ENCODE measurements around the gene CD2. TPM values are rescaled to one million over a fixed set of nuclear protein-coding genes. Genes with fewer than 3 reads are reported as not detected.

CD2 gene
- total RNA-seq, 4 donors from 2014 or later: 0.39 to 1.7 TPM; not detected in 2

DNA sequence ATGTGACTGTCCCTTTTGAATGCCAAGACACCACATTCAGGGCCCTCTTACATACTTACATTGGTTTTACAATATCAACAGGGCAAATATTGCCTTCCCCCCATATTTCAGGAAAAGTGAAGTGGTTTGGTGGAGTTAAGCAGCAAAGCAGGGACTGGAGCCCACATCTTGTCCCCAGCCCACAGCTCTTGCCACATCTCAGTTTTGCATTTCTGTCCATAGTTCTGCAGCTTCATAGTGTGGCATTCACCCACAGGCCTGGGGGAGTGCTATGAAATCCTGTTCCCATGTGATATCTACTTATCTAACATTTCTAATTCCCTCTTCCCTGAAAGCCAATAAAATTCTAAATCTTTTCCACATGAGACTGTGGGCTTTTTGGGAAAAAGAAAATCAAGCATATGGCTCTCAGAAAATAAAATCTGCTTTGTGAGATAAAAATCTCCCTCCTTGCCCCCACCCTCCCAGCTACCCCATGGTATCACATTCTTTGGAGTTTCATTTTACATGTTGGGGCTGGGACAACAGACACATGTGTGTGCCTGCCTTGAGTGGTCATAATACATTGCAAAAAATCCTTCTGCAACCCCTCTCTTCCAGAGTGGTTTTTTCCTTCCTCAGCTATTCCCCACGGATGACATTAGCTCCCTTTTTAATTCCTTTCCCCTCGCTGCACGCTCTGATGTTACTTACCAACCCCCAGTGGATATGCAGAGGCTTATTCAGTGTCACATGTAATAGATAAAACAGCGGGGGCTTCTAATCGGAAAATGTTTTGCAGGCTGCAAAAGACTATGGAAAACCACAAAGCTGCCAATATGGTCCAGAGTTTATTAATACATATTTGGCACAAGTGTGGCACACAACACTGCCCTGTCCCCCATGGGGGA, 20.5 kb upstream of the CD2 start:
- Histone ChIP-seq H3K27me3 (no peaks in the 10 kb centered on the region), H3K9me3 (no peaks in the 10 kb centered on the region), H3K27ac (no peak overlapping the region), H3K4me1 (peaks cover 4% of the 10 kb centered on the region), H3K4me3 (no peak overlapping the region), H3K36me3 (no peaks in the 10 kb centered on the region)
- TF ChIP-seq EP300 (IDR thresholded peaks at IDR 0.05) (no peak), POLR2AphosphoS5 (IDR thresholded peaks at IDR 0.05) (no peak), POLR2A (IDR thresholded peaks at IDR 0.05) (no peak)
- TF ChIP-seq, protein P1, sequence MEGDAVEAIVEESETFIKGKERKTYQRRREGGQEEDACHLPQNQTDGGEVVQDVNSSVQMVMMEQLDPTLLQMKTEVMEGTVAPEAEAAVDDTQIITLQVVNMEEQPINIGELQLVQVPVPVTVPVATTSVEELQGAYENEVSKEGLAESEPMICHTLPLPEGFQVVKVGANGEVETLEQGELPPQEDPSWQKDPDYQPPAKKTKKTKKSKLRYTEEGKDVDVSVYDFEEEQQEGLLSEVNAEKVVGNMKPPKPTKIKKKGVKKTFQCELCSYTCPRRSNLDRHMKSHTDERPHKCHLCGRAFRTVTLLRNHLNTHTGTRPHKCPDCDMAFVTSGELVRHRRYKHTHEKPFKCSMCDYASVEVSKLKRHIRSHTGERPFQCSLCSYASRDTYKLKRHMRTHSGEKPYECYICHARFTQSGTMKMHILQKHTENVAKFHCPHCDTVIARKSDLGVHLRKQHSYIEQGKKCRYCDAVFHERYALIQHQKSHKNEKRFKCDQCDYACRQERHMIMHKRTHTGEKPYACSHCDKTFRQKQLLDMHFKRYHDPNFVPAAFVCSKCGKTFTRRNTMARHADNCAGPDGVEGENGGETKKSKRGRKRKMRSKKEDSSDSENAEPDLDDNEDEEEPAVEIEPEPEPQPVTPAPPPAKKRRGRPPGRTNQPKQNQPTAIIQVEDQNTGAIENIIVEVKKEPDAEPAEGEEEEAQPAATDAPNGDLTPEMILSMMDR (IDR thresholded peaks at IDR 0.05): no peak
- WGBS: 73% methylated on average over 5 of the region's 5 CpGs
- DNase-seq (ENCODE audit: low spot score in 2 of 2): no peak

DNA sequence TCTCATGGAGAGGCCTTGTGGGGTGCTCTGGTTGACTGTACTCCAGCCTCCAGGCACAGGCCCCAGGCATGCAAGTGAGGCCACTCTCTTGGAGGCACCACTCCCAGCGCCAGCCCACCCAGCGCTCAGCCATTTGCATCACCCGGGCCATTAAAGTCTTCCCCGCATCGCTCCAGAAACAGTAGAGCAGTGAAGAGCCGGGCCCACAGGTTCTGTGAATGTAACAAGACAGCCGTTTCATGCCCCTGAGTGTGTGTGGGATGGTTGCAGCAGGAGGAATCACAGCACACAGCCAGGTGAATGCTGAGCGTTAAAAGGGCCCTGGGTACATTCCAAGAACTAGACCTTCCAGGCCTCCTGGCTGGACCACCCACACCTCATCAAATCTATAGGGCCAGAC, 19.0 kb upstream of the CD2 start:
- no peak overlapping the region for H3K4me3 ChIP-seq
- H3K4me1 ChIP-seq: peaks cover 11% of the 10 kb centered on the region
- 96% methylated on average over 8 of the region's 8 CpGs for WGBS
- H3K27me3 ChIP-seq: no peaks in the 10 kb centered on the region
- no peak for DNase-seq (ENCODE audit: low spot score in 2 of 2)
- H3K27ac ChIP-seq: no peak overlapping the region
- TF ChIP-seq POLR2A (IDR thresholded peaks at IDR 0.05) (no peak), EP300 (IDR thresholded peaks at IDR 0.05) (no peak), POLR2AphosphoS5 (IDR thresholded peaks at IDR 0.05) (no peak)
- TF ChIP-seq, protein P1 (IDR thresholded peaks at IDR 0.05): no peak
- no peaks in the 10 kb centered on the region for H3K36me3 ChIP-seq
- no peaks in the 10 kb centered on the region for H3K9me3 ChIP-seq

DNA sequence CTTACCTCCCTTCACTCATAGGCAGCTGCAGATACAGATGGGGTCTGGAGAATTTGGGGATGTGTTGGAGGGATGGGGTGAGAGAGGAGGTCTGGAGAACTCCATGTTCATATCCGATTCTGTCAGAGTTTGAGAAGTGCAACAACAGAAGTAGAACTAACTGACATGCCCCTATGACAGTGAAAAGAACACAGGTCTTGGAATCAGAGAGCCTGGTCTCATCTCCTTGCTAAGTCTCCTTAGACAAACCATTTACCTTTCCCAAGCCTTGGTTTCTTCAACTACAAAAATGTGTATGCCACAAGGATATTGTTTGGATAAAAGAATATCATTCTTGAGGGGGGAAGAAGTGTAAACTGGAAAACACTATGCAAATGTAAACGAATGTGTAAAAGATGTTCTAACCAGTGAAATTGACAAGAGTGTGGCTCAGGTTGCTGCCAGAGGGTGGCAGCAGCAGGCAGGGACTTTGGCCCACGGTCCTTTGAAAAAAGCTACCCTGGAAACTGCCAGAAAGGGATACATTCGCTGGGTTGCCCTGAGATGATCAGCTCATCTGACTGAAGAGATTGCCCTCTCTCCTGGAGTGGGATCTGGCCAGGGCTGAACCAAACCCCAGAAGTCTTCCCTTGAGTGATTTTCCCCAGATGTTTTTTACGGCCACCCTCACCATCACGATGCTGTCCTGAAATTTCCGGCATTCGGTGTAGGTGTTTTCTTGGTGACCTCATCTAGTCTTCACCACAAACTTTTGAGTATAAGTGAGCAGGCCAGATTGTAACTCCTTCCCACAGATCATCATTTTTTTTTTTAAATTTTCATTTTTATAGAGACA, 17.0 kb upstream of the CD2 start:
- WGBS: 48% methylated on average over 8 of the region's 8 CpGs
- no peak overlapping the region for H3K27ac ChIP-seq
- DNase-seq (ENCODE audit: low spot score in 2 of 2): peak in 1 of 2 donors; percentile 57

DNA sequence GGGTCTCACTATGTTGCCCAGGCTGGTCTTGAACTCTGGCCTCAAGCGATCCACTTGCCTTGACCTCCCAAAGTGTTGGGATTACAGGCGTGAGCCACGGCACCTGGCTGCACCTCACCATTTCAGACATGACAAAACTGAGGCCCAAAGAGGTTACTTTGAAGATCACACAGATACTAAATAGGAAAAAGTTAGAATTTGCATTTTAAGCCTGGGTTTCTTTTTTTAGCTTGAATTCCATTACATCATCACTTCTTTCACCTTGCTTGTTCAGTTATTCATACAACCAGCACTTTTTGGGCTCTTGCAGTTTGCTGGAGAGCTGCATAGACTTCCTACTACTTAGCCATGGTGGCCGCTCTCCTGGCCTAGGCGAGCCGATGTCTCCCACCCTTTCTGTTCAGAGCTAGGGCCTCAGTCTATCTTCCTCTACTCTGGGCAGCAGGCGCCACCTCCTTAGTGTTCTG, 16.3 kb upstream of the CD2 start:
- Histone ChIP-seq H3K9me3 (no peaks in the 10 kb centered on the region), H3K36me3 (no peaks in the 10 kb centered on the region), H3K4me1 (peaks cover 11% of the 10 kb centered on the region), H3K4me3 (no peak overlapping the region), H3K27me3 (no peaks in the 10 kb centered on the region), H3K27ac (no peak overlapping the region)
- peak in 1 of 2 donors; percentile 31 for DNase-seq (ENCODE audit: low spot score in 2 of 2)
- 90% methylated on average over 7 of the region's 7 CpGs for WGBS
- TF ChIP-seq POLR2AphosphoS5 (IDR thresholded peaks at IDR 0.05) (no peak), POLR2A (IDR thresholded peaks at IDR 0.05) (no peak), EP300 (IDR thresholded peaks at IDR 0.05) (no peak)
- TF ChIP-seq, protein P1 (IDR thresholded peaks at IDR 0.05): no peak

More for the DNA sequence above, 17.0 kb upstream of the CD2 start:
- Histone ChIP-seq H3K36me3 (no peaks in the 10 kb centered on the region), H3K9me3 (no peaks in the 10 kb centered on the region), H3K4me3 (no peak overlapping the region), H3K4me1 (peaks cover 11% of the 10 kb centered on the region), H3K27me3 (no peaks in the 10 kb centered on the region)
- no peak for TF ChIP-seq EP300 (IDR thresholded peaks at IDR 0.05)
- no peak for TF ChIP-seq POLR2AphosphoS5 (IDR thresholded peaks at IDR 0.05)
- TF ChIP-seq, protein P1 (IDR thresholded peaks at IDR 0.05): peak; percentile 70 to 80
- no peak for TF ChIP-seq POLR2A (IDR thresholded peaks at IDR 0.05)
